Karpas-422 (cell line): ENCODE data around the gene LBP. TPM values are rescaled to one million over a fixed set of nuclear protein-coding genes. Genes with fewer than 3 reads are reported as not detected.
A peak's percentile ranks its signal among the peaks of the same experiment; 100 is the strongest.
"Not testable (repeated sequence)": the region's sequence is repeated elsewhere in the genome, so short reads cannot be mapped to it uniquely, and the experiment has no call there.

Experiments
- DNase-seq: peaks from one replicate; pipeline ENCODE4 v3.0.0-alpha.2; 2015
- H2AFZ ChIP-seq: fragments of 200-600 bp; sonication (generic); 2 replicates; pipeline ENCODE4 v1.6.1; 2014; ENCODE audit warnings: antibody characterized with exemption, low read length, mixed read lengths
- H3K27ac ChIP-seq: fragments of 200-600 bp; sonication (generic); 2 replicates; pipeline ENCODE4 v1.5.1; 2014; ENCODE audit warnings: mild to moderate bottlenecking, low read length, moderate library complexity
- H3K27me3 ChIP-seq: fragments of 200-600 bp; sonication (generic); 2 replicates; pipeline ENCODE4 v1.6.1; 2014; ENCODE audit warnings: low read length, mixed read lengths
- H3K36me3 ChIP-seq: fragments of 200-600 bp; sonication (generic); 2 replicates; pipeline ENCODE4 v1.6.1; 2014; ENCODE audit warnings: low read length, mixed read lengths; ENCODE audit not compliant: insufficient read depth
- H3K4me1 ChIP-seq: fragments of 200-600 bp; sonication (generic); 2 replicates; pipeline ENCODE4 v1.6.1; 2014; ENCODE audit warnings: mild to moderate bottlenecking, low read length, mixed read lengths
- H3K4me2 ChIP-seq: fragments of 200-600 bp; sonication (generic); 2 replicates; pipeline ENCODE4 v1.6.1; 2014; ENCODE audit warnings: low read length, low read depth, mild to moderate bottlenecking; ENCODE audit not compliant: poor library complexity, severe bottlenecking
- H3K4me3 ChIP-seq: fragments of 200-600 bp; sonication (generic); 2 replicates; pipeline ENCODE4 v1.5.1; 2014; ENCODE audit warnings: mild to moderate bottlenecking, antibody characterized with exemption, low read length, mixed read lengths
- H3K79me2 ChIP-seq: fragments of 200-600 bp; sonication (generic); 2 replicates; pipeline ENCODE4 v1.6.1; 2014; ENCODE audit warnings: mild to moderate bottlenecking, low read length, mixed read lengths
- H3K9ac ChIP-seq: fragments of 200-600 bp; sonication (generic); 2 replicates; pipeline ENCODE4 v1.6.0; 2014; ENCODE audit warnings: low read length
- H3K9me2 ChIP-seq: fragments of 200-600 bp; sonication (generic), shearing (Covaris generic); replicated peaks from 2 replicates; pipeline ENCODE4 v1.6.0; 2014; ENCODE audit warnings: mild to moderate bottlenecking, low read length, moderate library complexity; ENCODE audit not compliant: insufficient read depth
- H3K9me3 ChIP-seq: fragments of 300-700, 200-600 bp; sonication (generic); 2 replicates; pipeline ENCODE4 v1.6.1; 2014; ENCODE audit warnings: low read length, mixed read lengths
- H4K20me1 ChIP-seq: fragments of 200-600 bp; sonication (generic); 2 replicates; pipeline ENCODE4 v1.6.1; 2014; ENCODE audit warnings: mild to moderate bottlenecking, antibody characterized with exemption, low read length, low read depth; ENCODE audit not compliant: insufficient read depth
- total RNA-seq: library from RNA; depleted of rRNA; stranded (reverse); fragments of >200 nt; shearing (Covaris generic); gene quantifications from 2 replicates; pipeline ENCODE4 v1.2.3, GENCODE V29; 2014; ENCODE audit warnings: low replicate concordance

Gene LBP
- total RNA-seq, 1 experiment from 2014 or later, result not detected

- no peak overlapping the region for H2AFZ ChIP-seq
Observed at GRCh38 chr20:38313676-38314075, 32.6 kb upstream of the LBP start.

GRCh38 chr20:38314350-38314749 is 31.9 kb upstream of the LBP start:
- not testable (repeated sequence) for H3K4me2 ChIP-seq, H3K27me3 ChIP-seq, H3K9ac ChIP-seq, H4K20me1 ChIP-seq, H3K27ac ChIP-seq, H3K9me2 ChIP-seq, H3K4me3 ChIP-seq, H3K36me3 ChIP-seq, H3K9me3 ChIP-seq, DNase-seq, H3K4me1 ChIP-seq, H2AFZ ChIP-seq, H3K79me2 ChIP-seq

More at GRCh38 chr20:38313676-38314075, 32.6 kb upstream of the LBP start:
- no peak overlapping the region for H3K4me3 ChIP-seq
- H3K27ac ChIP-seq, result no peak overlapping the region
- no peaks in the 10 kb centered on the region for H3K9me2 ChIP-seq
- no peaks in the 10 kb centered on the region for H3K9me3 ChIP-seq
- no peak for DNase-seq
- H3K4me1 ChIP-seq, result no peaks in the 10 kb centered on the region
- no peak overlapping the region for H3K9ac ChIP-seq
- no peak overlapping the region for H3K4me2 ChIP-seq
- no peaks in the 10 kb centered on the region for H3K36me3 ChIP-seq
- no peaks in the 10 kb centered on the region for H3K79me2 ChIP-seq
- no peaks in the 10 kb centered on the region for H3K27me3 ChIP-seq
- no peaks in the 10 kb centered on the region for H4K20me1 ChIP-seq

- Histone ChIP-seq H3K4me3 (no peak overlapping the region), H3K27me3 (no peaks in the 10 kb centered on the region), H3K27ac (no peak overlapping the region), H3K9me2 (no peaks in the 10 kb centered on the region), H3K4me1 (no peaks in the 10 kb centered on the region), H3K4me2 (no peak overlapping the region), H2AFZ (no peak overlapping the region), H3K9ac (no peak overlapping the region), H3K36me3 (no peaks in the 10 kb centered on the region), H4K20me1 (no peaks in the 10 kb centered on the region), H3K9me3 (no peaks in the 10 kb centered on the region), H3K79me2 (no peaks in the 10 kb centered on the region)
- no peak for DNase-seq
Observed at GRCh38 chr20:38315290-38315966, 30.9 kb upstream of the LBP start.

GRCh38 chr20:38316341-38316740 is 29.9 kb upstream of the LBP start:
- Histone ChIP-seq H3K79me2 (no peaks in the 10 kb centered on the region), H3K9me2 (no peaks in the 10 kb centered on the region), H4K20me1 (no peaks in the 10 kb centered on the region), H3K4me1 (no peaks in the 10 kb centered on the region), H3K9ac (no peak overlapping the region), H3K36me3 (no peaks in the 10 kb centered on the region), H3K4me2 (no peak overlapping the region), H3K9me3 (no peaks in the 10 kb centered on the region), H3K27ac (no peak overlapping the region), H3K27me3 (no peaks in the 10 kb centered on the region), H3K4me3 (no peak overlapping the region), H2AFZ (no peak overlapping the region)
- DNase-seq, result no peak

GRCh38 chr20:38317422-38317821 is 28.9 kb upstream of the LBP start:
- no peaks in the 10 kb centered on the region for H3K27me3 ChIP-seq
- H3K9me2 ChIP-seq, result no peaks in the 10 kb centered on the region
- no peak for DNase-seq
- no peak overlapping the region for H3K27ac ChIP-seq
- H3K4me3 ChIP-seq, result no peak overlapping the region
- H3K4me1 ChIP-seq, result no peaks in the 10 kb centered on the region
- H3K9me3 ChIP-seq, result no peaks in the 10 kb centered on the region
- no peaks in the 10 kb centered on the region for H4K20me1 ChIP-seq
- H2AFZ ChIP-seq, result no peak overlapping the region
- no peak overlapping the region for H3K9ac ChIP-seq
- H3K4me2 ChIP-seq, result no peak overlapping the region
- no peaks in the 10 kb centered on the region for H3K36me3 ChIP-seq
- H3K79me2 ChIP-seq, result no peaks in the 10 kb centered on the region

GRCh38 chr20:38320221-38320620 is 26.1 kb upstream of the LBP start:
- H3K79me2 ChIP-seq, result no peaks in the 10 kb centered on the region
- no peak overlapping the region for H2AFZ ChIP-seq
- no peak overlapping the region for H3K4me2 ChIP-seq
- H3K36me3 ChIP-seq, result no peaks in the 10 kb centered on the region
- H3K9ac ChIP-seq, result no peak overlapping the region
- H3K27me3 ChIP-seq, result no peaks in the 10 kb centered on the region
- no peak overlapping the region for H3K4me3 ChIP-seq
- no peaks in the 10 kb centered on the region for H3K9me3 ChIP-seq
- H3K27ac ChIP-seq, result no peak overlapping the region
- no peak for DNase-seq
- H3K9me2 ChIP-seq, result no peaks in the 10 kb centered on the region
- no peaks in the 10 kb centered on the region for H3K4me1 ChIP-seq
- no peaks in the 10 kb centered on the region for H4K20me1 ChIP-seq

GRCh38 chr20:38321959-38322598 is 24.2 kb upstream of the LBP start:
- Histone ChIP-seq H3K4me1 (no peaks in the 10 kb centered on the region), H3K36me3 (no peaks in the 10 kb centered on the region), H3K9me3 (no peaks in the 10 kb centered on the region), H4K20me1 (no peaks in the 10 kb centered on the region), H3K9me2 (no peaks in the 10 kb centered on the region), H2AFZ (no peak overlapping the region), H3K27me3 (no peaks in the 10 kb centered on the region), H3K4me3 (no peak overlapping the region), H3K79me2 (no peaks in the 10 kb centered on the region), H3K4me2 (no peak overlapping the region), H3K9ac (no peak overlapping the region), H3K27ac (no peak overlapping the region)
- peak; percentile 67 for DNase-seq

GRCh38 chr20:38324159-38324558 is 22.1 kb upstream of the LBP start:
- no peaks in the 10 kb centered on the region for H3K9me2 ChIP-seq
- H3K4me3 ChIP-seq, result no peak overlapping the region
- no peaks in the 10 kb centered on the region for H4K20me1 ChIP-seq
- no peak overlapping the region for H3K9ac ChIP-seq
- H3K27ac ChIP-seq, result no peak overlapping the region
- H3K9me3 ChIP-seq, result no peaks in the 10 kb centered on the region
- H3K79me2 ChIP-seq, result no peaks in the 10 kb centered on the region
- H3K4me2 ChIP-seq, result no peak overlapping the region
- DNase-seq, result no peak
- H3K4me1 ChIP-seq, result no peaks in the 10 kb centered on the region
- no peaks in the 10 kb centered on the region for H3K27me3 ChIP-seq
- no peak overlapping the region for H2AFZ ChIP-seq
- no peaks in the 10 kb centered on the region for H3K36me3 ChIP-seq
